ENCODE results near the gene RFTN1.

The RFTN1 gene

GRCh38 chr3:16413321-16413720 is 100.2 kb downstream of the RFTN1 start:
- TF ChIP-seq CTCF (IDR thresholded peaks at IDR 0.05; ENCODE audit: extremely low read depth, missing control alignments): no peak
- no peak for DNase-seq (ENCODE audit: low spot score)

- TF ChIP-seq CTCF (IDR thresholded peaks at IDR 0.05; ENCODE audit: extremely low read depth, missing control alignments): no peak
- DNase-seq (ENCODE audit: low spot score): no peak
These were observed 101.2 kb downstream of the RFTN1 start for GRCh38 chr3:16412192-16412800.

- TF ChIP-seq CTCF (IDR thresholded peaks at IDR 0.05; ENCODE audit: extremely low read depth, missing control alignments): no peak
These were observed 102.1 kb downstream of the RFTN1 start for GRCh38 chr3:16411441-16411840.

GRCh38 chr3:16410659-16411058 is 102.8 kb downstream of the RFTN1 start:
- no peak for TF ChIP-seq CTCF (IDR thresholded peaks at IDR 0.05; ENCODE audit: extremely low read depth, missing control alignments)
- DNase-seq (ENCODE audit: low spot score): no peak

More at GRCh38 chr3:16411441-16411840, 102.1 kb downstream of the RFTN1 start:
- DNase-seq (ENCODE audit: low spot score): no peak

DNA sequence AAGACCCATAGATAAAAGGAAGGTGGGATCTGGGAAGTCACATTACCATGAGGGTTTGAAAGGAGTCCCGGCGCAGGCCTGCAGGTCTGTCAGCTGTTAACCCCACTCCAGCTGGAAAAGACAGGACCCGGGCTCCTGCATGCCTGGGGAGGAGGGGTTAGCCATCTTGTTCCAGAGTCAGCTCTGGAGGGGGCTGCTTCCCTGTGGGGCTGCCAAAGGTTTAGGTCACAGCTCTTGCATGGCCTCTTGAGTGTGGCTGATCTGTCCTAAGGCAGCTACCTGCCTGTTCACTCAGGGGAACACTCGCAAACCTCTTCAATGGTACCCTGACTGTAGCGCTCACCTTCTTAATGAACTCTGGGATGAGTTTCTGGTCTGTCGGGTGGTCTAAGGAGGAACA is 104.5 kb downstream of the RFTN1 start:
- no peak for TF ChIP-seq CTCF (IDR thresholded peaks at IDR 0.05; ENCODE audit: extremely low read depth, missing control alignments)

GRCh38 chr3:16407366-16407765 is 106.1 kb downstream of the RFTN1 start:
- DNase-seq (ENCODE audit: low spot score): no peak
- no peak for TF ChIP-seq CTCF (IDR thresholded peaks at IDR 0.05; ENCODE audit: extremely low read depth, missing control alignments)

More for the DNA sequence above, 104.5 kb downstream of the RFTN1 start:
- DNase-seq (ENCODE audit: low spot score): no peak

DNA sequence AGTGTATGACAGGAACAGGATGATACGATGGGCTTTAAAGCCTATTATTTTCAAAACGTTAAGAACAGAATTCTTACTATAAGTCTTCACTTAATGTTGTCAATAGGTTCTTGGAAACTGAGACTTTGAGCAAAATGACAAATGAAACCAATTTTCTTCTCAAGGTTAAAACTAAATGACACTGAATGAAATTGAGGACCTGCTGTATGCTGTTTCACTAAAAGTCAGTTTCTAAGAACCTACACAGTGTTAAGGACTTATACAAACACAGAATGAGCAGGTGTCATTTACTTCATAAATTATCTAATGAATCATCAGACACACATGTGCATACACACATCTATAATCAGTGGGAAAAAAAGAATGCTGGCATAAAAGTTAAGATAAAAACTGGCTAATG is 106.9 kb downstream of the RFTN1 start:
- DNase-seq (ENCODE audit: low spot score): no peak
- no peak for TF ChIP-seq CTCF (IDR thresholded peaks at IDR 0.05; ENCODE audit: extremely low read depth, missing control alignments)

All from GM20000 (cell line).